GM18951 (cell line): Measurements from ENCODE around the gene FMR1.

Source experiments
- POLR2A ChIP-seq: IDR thresholded peaks from 4 replicates; pipeline ENCODE4 v1.6.1; 2011; ENCODE audit warnings: mild to moderate bottlenecking; ENCODE audit not compliant: insufficient read length, insufficient read depth; ENCODE audit errors: extremely low read depth
- in situ Hi-C: fragments of 300-500 bp; cut with MboI; formaldehyde crosslinking; loops from one replicate; pipeline ENCODE4 v1.12.0; 2022; ENCODE audit warnings: low sequenced_read_pairs, mixed read lengths, inconsistent platforms; ENCODE audit not compliant: unreplicated experiment

FMR1 gene

DNA sequence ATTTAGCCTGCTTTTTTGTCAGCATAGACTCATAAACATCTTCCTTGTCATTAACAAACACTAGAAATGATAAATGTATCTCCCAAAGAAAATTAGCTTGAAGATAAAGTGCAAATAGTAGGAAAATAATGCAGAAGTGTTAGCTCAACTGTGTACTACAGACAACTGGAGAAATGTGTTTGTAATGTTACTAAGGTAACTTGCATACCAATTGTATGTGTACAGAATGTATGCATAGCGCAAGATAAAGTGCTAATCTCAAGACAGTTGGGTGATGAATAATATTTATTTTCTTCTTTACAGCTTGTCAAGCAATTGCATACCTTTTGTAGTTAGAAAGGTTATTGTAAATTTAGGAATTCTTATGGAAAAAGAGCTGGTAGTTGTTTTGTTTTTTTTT lies 22.1 kb downstream of the FMR1 start:
- in situ Hi-C loops = no loop called here
- no peak for TF ChIP-seq POLR2A

- TF ChIP-seq POLR2A = no peak
- in situ Hi-C loops = no loop called here
Observed at GRCh38 chrX:147935156-147935758, 23.5 kb downstream of the FMR1 start.

DNA sequence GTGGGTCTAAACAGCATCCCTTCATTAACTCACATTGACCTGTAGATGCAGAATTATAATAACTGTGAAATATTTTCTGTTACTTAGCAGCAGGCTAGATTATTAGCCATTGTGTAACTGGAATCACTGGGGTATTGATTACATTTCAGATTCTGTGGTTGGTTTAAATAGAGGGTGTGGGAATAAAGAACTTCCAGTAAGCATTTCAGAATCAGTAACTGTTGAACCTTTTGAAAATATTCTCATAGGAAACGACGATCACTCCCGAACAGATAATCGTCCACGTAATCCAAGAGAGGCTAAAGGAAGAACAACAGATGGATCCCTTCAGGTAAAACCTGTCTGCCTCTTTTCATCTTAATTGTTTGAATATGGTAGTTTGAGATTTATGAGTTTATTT lies 33.6 kb downstream of the FMR1 start:
- no peak for TF ChIP-seq POLR2A
- in situ Hi-C loops = no loop called here

- in situ Hi-C loops = no loop called here
- no peak for TF ChIP-seq POLR2A
Observed at GRCh38 chrX:147948531-147948930, 36.8 kb downstream of the FMR1 start.

- in situ Hi-C loops = no loop called here
- no peak for TF ChIP-seq POLR2A
Observed at GRCh38 chrX:147950352-147950751, 38.6 kb downstream of the FMR1 start.

- in situ Hi-C loops = no loop called here
- TF ChIP-seq POLR2A = no peak
Observed at GRCh38 chrX:147953976-147954375, 42.3 kb downstream of the FMR1 start.

DNA sequence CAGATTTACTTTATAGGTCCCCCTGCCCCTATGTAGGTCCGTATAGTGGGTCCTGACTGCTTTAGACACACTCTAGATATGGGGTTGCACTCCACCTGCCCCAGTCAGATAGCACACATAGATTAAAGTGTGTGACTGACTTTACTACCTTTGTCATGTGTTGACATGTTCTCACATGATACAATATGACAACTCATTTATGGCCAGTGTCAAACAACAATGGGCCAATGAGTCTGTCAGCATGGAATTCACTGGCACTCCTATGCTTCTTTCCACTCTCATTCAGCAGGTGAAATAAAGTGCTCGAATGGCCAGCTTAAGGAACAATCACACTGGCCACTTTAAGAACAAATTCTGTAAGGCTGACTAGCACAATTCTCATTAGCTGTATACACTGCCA lies 45.6 kb downstream of the FMR1 start:
- in situ Hi-C loops = no loop called here
- TF ChIP-seq POLR2A = no peak

DNA sequence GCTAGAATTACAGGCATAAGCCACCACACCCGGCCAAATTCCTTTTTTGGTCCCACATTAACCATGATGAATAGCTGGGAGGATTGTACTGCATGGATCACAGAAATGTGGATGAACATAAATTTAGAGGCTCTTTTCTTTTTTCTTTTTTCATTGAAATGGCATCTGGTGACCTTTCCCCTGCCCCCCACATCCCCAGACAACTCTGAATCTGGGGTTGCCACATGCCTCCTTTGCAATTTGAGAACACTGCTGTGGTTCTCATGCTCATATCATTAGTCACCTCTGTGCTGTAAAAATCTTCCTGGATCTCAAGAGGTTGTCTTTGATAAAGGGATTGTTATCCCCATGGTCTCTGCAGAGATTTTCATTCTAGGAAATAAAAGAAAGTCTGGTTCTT lies 46.6 kb downstream of the FMR1 start:
- TF ChIP-seq POLR2A = no peak
- in situ Hi-C loops = no loop called here

GRCh38 chrX:147960722-147961121 lies 49.0 kb downstream of the FMR1 start:
- in situ Hi-C loops = no loop called here
- TF ChIP-seq POLR2A = no peak

- in situ Hi-C loops = no loop called here
- no peak for TF ChIP-seq POLR2A
Observed at GRCh38 chrX:147962476-147962875, 50.8 kb downstream of the FMR1 start.

DNA sequence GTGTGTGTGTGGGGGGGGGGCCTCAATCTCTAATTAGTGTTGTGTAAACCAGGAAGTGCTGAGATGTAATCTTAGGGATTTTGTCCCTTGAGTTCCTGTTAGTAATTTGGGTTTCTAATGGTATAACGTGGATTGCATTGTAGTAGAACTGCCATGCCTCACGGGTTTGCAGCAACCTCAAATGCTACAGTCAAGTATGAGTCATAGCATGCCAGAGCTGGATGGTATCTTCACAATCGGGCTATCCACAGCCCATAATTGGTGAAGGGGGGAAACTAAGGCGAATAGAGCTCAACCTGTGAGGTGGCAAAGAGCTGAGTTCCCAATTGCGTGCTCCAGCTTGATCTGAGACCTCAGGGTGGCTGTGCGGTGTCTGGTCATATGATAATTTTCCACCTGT lies 67.2 kb downstream of the FMR1 start:
- in situ Hi-C loops = no loop called here
- no peak for TF ChIP-seq POLR2A

DNA sequence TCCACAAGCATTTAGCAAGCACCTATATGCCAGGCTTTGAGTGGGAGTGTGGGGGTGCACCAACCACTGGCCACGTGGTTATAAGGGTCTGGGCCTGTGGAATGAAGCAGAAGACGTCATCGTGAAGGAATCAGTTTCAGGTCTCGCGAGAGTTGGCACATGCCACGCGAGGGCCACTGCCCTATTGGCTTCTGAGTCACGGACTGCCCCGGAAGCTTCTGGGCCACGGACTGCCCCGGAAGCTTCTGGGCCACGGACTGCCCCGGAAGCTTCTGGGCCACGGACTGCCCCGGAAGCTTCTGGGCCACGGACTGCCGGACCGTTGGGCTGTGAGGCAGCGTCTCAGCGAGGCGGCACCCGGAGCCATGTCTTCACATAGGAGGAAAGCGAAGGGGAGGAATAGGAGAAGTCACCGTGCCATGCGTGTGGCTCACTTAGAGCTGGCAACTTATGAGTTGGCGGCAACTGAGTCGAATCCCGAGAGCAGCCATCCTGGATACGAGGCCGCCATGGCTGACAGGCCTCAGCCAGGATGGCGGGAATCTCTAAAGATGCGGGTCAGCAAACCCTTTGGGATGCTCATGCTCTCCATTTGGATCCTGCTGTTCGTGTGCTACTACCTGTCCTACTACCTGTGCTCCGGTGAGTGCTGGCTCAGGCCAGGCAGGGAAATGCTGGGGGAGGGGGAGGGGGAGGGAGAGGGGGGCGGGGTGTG lies 69.5 kb downstream of the FMR1 start, which contains the start of gene FMR1NB:
Gene FMR1NB (plus strand): TSS at position 300 of the 715 bp plus-strand sequence. CDS start 66 bp downstream, at position 366.
- TF ChIP-seq POLR2A = no peak

More for the DNA sequence above, 69.5 kb downstream of the FMR1 start, which contains the start of gene FMR1NB:
- in situ Hi-C loops = no loop called here
